Activated naive CD4-positive, alpha-beta T cell treated with anti-CD3 and anti-CD28 coated beads for 36 hours (primary cell): ENCODE measurements around the gene DSTN. TPM values are rescaled to one million over a fixed set of nuclear protein-coding genes. Genes with fewer than 3 reads are reported as not detected.
A peak's percentile ranks its signal among the peaks of the same experiment; 100 is the strongest.

ENCODE experiments used
- CTCF ChIA-PET: fragments of 350-600 bp; sonication (Branson Sonifier 250); formaldehyde crosslinking; loops from one replicate; lab custom pipeline; 2021; ENCODE audit warnings: antibody characterized with exemption; lab: Charles Lee
- DNase-seq: peaks from one replicate; pipeline ENCODE4 v3.0.0-alpha.2; 2020
- H3K27ac Mint-ChIP-seq: one replicate; pipeline ENCODE4 v1.8.0; 2021; ENCODE audit warnings: mild to moderate bottlenecking, mixed read lengths
- H3K27me3 Mint-ChIP-seq: one replicate; pipeline ENCODE4 v1.8.0; 2021; ENCODE audit warnings: low read depth, mixed read lengths
- H3K36me3 Mint-ChIP-seq: one replicate; pipeline ENCODE4 v1.8.0; 2021; ENCODE audit warnings: low read depth, mixed read lengths
- H3K4me1 Mint-ChIP-seq: one replicate; pipeline ENCODE4 v1.8.0; 2021; ENCODE audit warnings: low read depth, mixed read lengths
- H3K4me3 Mint-ChIP-seq: one replicate; pipeline ENCODE4 v1.8.0; 2021; ENCODE audit warnings: mild to moderate bottlenecking, moderate library complexity, mixed read lengths
- H3K9me3 Mint-ChIP-seq: one replicate; pipeline ENCODE4 v1.8.0; 2021; ENCODE audit warnings: mixed read lengths
- intact Hi-C: fragments of 100-400 bp; cut with micrococcal nuclease; formaldehyde crosslinking; loops from one replicate; pipeline ENCODE4 v1.15.1; 2023
- total RNA-seq, 2 experiments: library from RNA; stranded (reverse); gene quantifications; one replicate each; pipeline ENCODE4 v1.2.3, GENCODE V29; 2021

Gene DSTN
- total RNA-seq, 2 experiments from 2014 or later, result 68.9 to 69.7 TPM

DNA sequence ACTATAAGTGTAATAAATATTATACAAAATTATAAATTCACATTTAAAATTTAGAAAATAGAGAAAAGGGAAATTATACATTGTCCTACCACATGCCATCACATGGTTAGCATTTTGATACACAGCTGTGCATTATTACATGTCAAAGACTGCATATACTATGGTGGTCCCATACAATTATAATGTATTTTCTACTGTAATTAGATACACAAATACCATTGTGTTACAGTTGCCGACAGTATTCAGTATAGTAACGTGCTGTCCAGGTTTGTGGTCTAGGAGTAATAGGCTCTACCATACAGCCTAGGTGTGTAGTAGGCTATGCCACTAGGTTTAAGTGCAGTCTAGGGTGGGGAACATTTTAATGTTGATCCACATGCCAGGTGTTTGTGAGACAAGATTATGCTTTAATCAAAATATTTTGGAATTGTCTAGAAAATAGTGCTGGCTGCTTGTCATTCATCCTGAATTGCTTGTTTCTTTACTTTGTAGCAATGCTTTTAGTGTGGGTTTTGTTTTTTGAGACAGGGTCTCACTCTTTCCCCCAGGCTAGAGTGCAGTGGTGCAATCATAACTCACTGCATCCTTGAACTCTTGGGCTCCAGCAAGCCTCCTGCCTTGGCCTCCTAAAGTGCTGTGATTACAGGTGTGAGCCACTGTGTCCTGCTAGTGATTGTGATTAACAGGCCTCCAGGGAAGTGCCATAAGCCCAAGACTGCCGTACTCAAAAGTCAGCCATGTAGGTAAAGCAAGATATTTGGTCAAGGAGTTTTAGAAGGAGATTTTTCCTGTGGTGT lies 39.0 kb downstream of the DSTN start:
- Mint-ChIP-seq H3K27me3 (no peaks in the 10 kb centered on the region), H3K9me3 (no peaks in the 10 kb centered on the region), H3K4me3 (no peak overlapping the region), H3K27ac (peak overlapping the region; percentile 66), H3K4me1 (peaks cover 34% of the 10 kb centered on the region), H3K36me3 (peaks cover 12% of the 10 kb centered on the region)
- intact Hi-C loops, result no loop called here
- DNase-seq, result no peak
- CTCF ChIA-PET, result no interaction called here

DNA sequence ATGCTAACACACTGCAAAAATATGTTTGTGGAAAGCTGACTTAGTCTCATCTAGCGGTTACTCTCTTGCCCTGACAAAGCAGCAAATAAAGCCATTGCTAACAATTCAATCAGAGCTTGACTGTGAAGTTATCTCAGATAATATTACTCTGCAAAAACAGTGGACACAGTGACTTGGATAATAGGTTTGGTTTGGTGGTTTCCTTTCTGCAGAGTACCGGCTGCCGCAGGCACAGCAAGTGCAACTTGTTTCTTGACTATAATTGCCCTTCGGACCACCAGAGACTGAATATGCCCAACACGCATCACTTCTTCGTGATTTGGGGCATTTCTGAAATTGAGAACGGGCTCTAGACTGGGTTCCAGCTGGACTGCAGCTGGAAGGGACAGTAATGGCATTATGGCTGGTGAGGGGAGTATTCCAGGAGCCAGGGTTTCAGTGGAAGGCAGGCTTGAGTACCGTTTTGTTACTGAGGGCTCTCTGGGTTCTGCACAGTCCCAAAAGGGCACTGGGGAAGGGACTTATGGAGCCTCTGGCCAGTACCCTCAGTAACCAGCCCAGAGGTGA lies 40.0 kb downstream of the DSTN start:
- Mint-ChIP-seq H3K4me3 (no peak overlapping the region), H3K36me3 (peaks cover 12% of the 10 kb centered on the region), H3K27ac (peak overlapping the region; percentile 63), H3K9me3 (no peaks in the 10 kb centered on the region), H3K27me3 (no peaks in the 10 kb centered on the region), H3K4me1 (peaks cover 34% of the 10 kb centered on the region)
- no peak for DNase-seq
- CTCF ChIA-PET, result interaction anchor here (0.8 to 1.7 kb wide), 5 partner anchors 27 to 178 kb away, joined by 3 to 12 read pairs (median 3); partner anchors contain the start of gene RRBP1
- intact Hi-C loops, result loop anchor here (1.0 to 5.0 kb wide), 3 partner anchors 39 to 357 kb away; partner anchors contain the start of genes MGME1, RRBP1 and SNX5

DNA sequence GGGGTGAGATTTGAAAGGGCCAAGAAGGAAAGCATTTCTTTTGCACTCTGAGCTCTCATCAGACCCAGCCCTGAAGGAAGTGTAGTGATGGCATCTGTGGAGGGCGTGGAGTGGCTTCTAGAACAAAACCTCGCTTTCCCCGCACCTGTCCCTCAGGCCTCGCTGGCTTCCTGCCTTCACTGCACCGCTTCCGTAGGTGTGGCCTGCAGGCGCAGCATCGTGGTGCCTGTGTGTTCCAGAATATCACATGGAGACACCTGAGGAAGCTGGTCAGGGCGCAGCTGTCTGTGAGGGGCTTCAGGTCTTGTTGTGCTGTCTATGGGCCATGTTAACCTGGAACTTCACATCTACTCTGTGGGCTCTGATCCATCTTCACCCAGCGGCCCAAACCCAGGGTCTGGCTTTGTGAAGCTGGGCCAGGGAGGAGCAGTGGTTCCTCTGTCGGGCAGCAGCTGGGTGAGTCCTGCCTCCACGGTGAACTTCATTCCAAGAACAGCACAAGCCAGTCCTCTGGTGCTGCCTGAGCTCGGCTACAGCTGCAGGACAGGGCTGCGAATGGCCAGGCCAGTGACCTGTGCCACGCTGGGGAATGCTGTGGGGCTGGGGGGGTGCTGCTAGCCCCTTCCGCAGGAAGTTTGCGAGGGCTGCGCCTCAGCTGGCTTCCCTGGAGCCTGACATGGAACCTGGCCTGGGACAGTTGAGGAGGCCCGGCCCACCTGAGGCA lies 40.9 kb downstream of the DSTN start:
- peak; percentile 81 for DNase-seq
- CTCF ChIA-PET, result interaction anchor here (0.8 to 1.7 kb wide), 6 partner anchors 28 to 179 kb away, joined by 3 to 12 read pairs (median 4); partner anchors contain the start of gene RRBP1
- Mint-ChIP-seq H3K27ac (peak overlapping the region; percentile 63), H3K4me1 (peaks cover 34% of the 10 kb centered on the region), H3K4me3 (peak overlapping the region; percentile 51), H3K27me3 (no peaks in the 10 kb centered on the region), H3K36me3 (peaks cover 10% of the 10 kb centered on the region), H3K9me3 (no peaks in the 10 kb centered on the region)
- intact Hi-C loops, result loop anchor here (1.0 to 5.0 kb wide), 3 partner anchors 39 to 357 kb away; partner anchors contain the start of genes MGME1, RRBP1 and SNX5

DNA sequence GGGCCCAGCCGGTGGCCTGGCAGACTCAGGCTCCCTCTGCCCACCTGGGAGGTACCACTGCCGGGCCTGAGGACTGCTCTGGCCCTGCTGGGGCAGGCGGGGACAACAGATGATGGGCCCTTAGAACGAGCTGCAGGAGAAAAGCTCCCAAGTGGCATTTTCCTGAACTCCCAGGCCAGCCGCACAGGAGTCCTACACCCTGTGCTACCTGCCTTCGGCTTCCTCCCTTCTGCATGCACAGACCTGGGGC lies 41.3 kb downstream of the DSTN start:
- peaks cover 34% of the 10 kb centered on the region for H3K4me1 Mint-ChIP-seq
- CTCF ChIA-PET, result interaction anchor here (0.8 to 1.7 kb wide), 5 partner anchors 29 to 106 kb away, joined by 3 to 12 read pairs (median 4); partner anchors contain the start of gene RRBP1
- intact Hi-C loops, result loop anchor here (5.0 kb wide), 1 partner anchor 356 kb away; the partner anchor contains the start of genes MGME1 and SNX5
- no peaks in the 10 kb centered on the region for H3K27me3 Mint-ChIP-seq
- peak; percentile 44 for DNase-seq
- no peaks in the 10 kb centered on the region for H3K9me3 Mint-ChIP-seq
- peak overlapping the region; percentile 38 for H3K4me3 Mint-ChIP-seq
- peak overlapping the region; percentile 63 for H3K27ac Mint-ChIP-seq
- H3K36me3 Mint-ChIP-seq, result peaks cover 10% of the 10 kb centered on the region

GRCh38 chr20:17611540-17612286 lies 41.8 kb downstream of the DSTN start:
- DNase-seq, result no peak
- H3K27ac Mint-ChIP-seq, result peak overlapping the region; percentile 82
- intact Hi-C loops, result loop anchor here (5.0 kb wide), 1 partner anchor 356 kb away; the partner anchor contains the start of genes MGME1 and SNX5
- H3K36me3 Mint-ChIP-seq, result peaks cover 10% of the 10 kb centered on the region
- peak overlapping the region; percentile 38 for H3K4me3 Mint-ChIP-seq
- CTCF ChIA-PET, result interaction anchor here (1.3 kb wide), 1 partner anchor 29 kb away, joined by 3 read pairs; no protein-coding TSS in a partner anchor
- no peaks in the 10 kb centered on the region for H3K27me3 Mint-ChIP-seq
- H3K4me1 Mint-ChIP-seq, result peaks cover 34% of the 10 kb centered on the region
- no peaks in the 10 kb centered on the region for H3K9me3 Mint-ChIP-seq

GRCh38 chr20:17612287-17612991 lies 42.6 kb downstream of the DSTN start:
- peak; percentile 37 for DNase-seq
- Mint-ChIP-seq H3K4me1 (peaks cover 34% of the 10 kb centered on the region), H3K27me3 (no peaks in the 10 kb centered on the region), H3K4me3 (no peak overlapping the region), H3K9me3 (no peaks in the 10 kb centered on the region), H3K36me3 (peaks cover 10% of the 10 kb centered on the region), H3K27ac (peak overlapping the region; percentile 82)
- CTCF ChIA-PET, result interaction anchor here (0.8 to 0.9 kb wide), 3 partner anchors 33 to 108 kb away, joined by 3 to 4 read pairs (median 3); no protein-coding TSS in a partner anchor
- intact Hi-C loops, result loop anchor here (5.0 kb wide), 1 partner anchor 355 kb away; the partner anchor contains the start of genes MGME1 and SNX5

- Mint-ChIP-seq H3K4me3 (no peak overlapping the region), H3K4me1 (peaks cover 34% of the 10 kb centered on the region), H3K27me3 (no peaks in the 10 kb centered on the region), H3K27ac (no peak overlapping the region), H3K36me3 (peaks cover 8% of the 10 kb centered on the region), H3K9me3 (no peaks in the 10 kb centered on the region)
- CTCF ChIA-PET, result interaction anchor here (0.8 to 0.9 kb wide), 3 partner anchors 34 to 109 kb away, joined by 3 to 4 read pairs (median 3); no protein-coding TSS in a partner anchor
- DNase-seq, result no peak
- intact Hi-C loops, result loop anchor here (5.0 kb wide), 1 partner anchor 354 kb away; the partner anchor contains the start of genes MGME1 and SNX5
Measured at GRCh38 chr20:17612992-17613327, 43.1 kb downstream of the DSTN start.

- Mint-ChIP-seq H3K9me3 (no peaks in the 10 kb centered on the region), H3K27me3 (no peaks in the 10 kb centered on the region), H3K4me3 (no peak overlapping the region), H3K27ac (no peak overlapping the region), H3K4me1 (peaks cover 34% of the 10 kb centered on the region), H3K36me3 (peaks cover 5% of the 10 kb centered on the region)
- intact Hi-C loops, result loop anchor here (5.0 kb wide), 1 partner anchor 354 kb away; the partner anchor contains the start of genes MGME1 and SNX5
- DNase-seq, result no peak
- CTCF ChIA-PET, result interaction anchor here (0.9 kb wide), 3 partner anchors 108 to 110 kb away, joined by 3 read pairs; no protein-coding TSS in a partner anchor
Measured at GRCh38 chr20:17613328-17614175, 43.7 kb downstream of the DSTN start.

DNA sequence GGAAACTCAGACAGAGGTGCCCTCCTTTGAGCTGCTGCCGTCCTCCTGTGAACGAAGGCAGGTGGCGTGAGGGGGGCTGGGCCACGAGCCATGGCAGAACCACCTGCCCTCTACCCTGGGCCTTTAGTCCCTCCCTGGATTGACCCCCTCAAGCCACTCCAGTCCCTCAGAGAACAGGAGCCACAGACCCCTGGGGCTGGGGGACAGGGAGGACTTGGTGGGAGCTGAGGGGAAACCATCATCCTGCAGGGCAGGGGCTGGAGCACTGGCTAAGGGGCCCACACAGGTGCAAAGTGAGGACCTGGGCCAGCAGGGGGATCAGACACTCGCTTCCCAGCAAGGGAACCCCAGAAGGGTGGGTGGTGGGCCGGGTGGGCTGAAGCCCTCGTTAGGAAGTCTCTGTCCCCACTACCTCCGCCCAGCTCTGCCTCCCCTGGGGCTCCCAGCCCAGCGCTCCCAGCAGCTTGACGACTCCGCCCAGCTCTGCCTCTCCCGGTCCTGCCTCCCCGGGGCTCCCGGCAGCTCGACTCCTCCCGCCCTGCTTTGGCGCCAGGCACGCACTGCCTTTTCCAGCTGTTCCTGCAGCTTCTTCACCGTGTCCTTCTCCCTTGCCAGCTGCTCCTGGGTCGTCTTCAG lies 44.4 kb downstream of the DSTN start:
- no peaks in the 10 kb centered on the region for H3K9me3 Mint-ChIP-seq
- H3K27ac Mint-ChIP-seq, result no peak overlapping the region
- H3K4me1 Mint-ChIP-seq, result peaks cover 32% of the 10 kb centered on the region
- H3K4me3 Mint-ChIP-seq, result no peak overlapping the region
- H3K36me3 Mint-ChIP-seq, result peaks cover 3% of the 10 kb centered on the region
- H3K27me3 Mint-ChIP-seq, result no peaks in the 10 kb centered on the region
- intact Hi-C loops, result loop anchor here (5.0 kb wide), 1 partner anchor 353 kb away; the partner anchor contains the start of genes MGME1 and SNX5
- no peak for DNase-seq
- CTCF ChIA-PET, result interaction anchor here (0.9 to 1.4 kb wide), 2 partner anchors 77 to 110 kb away, joined by 3 to 4 read pairs; no protein-coding TSS in a partner anchor
